GM23338 (cell line): Measurements from ENCODE around the gene MSANTD4. TPM values are rescaled to one million over a fixed set of nuclear protein-coding genes. Genes with fewer than 3 reads are reported as not detected.

ENCODE experiments used
- ATAC-seq: fragments of 200-7000 bp; cut with Tn5 transposase; 3 replicates; pipeline ENCODE4 v1.9.1; 2020
- DNase-seq: peaks from one replicate; pipeline ENCODE4 v3.0.0-alpha.2; 2015; ENCODE audit warnings: low spot score
- H2AFZ ChIP-seq: fragments of 200-600 bp; sonication (generic); 2 replicates; pipeline ENCODE4 v1.8.0; 2016; ENCODE audit warnings: antibody characterized with exemption, mild to moderate bottlenecking, moderate library complexity
- H3F3A ChIP-seq: fragments of 200-600 bp; sonication (generic); replicated peaks from 2 replicates; pipeline ENCODE4 v1.8.0; 2017; ENCODE audit warnings: antibody characterized with exemption, mixed run types, low read depth
- H3K27ac ChIP-seq: fragments of 200-600 bp; sonication (generic); 2 replicates; pipeline ENCODE4 v1.6.1; 2016; ENCODE audit warnings: low read depth
- H3K27me3 ChIP-seq: fragments of 200-600 bp; sonication (generic); 2 replicates; pipeline ENCODE4 v1.8.0; 2016; ENCODE audit warnings: mild to moderate bottlenecking, mixed run types, moderate library complexity; ENCODE audit not compliant: insufficient read depth
- H3K36me3 ChIP-seq: fragments of 200-600 bp; sonication (generic); 2 replicates; pipeline ENCODE4 v1.8.0; 2016; ENCODE audit warnings: mild to moderate bottlenecking; ENCODE audit not compliant: insufficient read depth
- H3K4me1 ChIP-seq: fragments of 200-600 bp; sonication (generic); 2 replicates; pipeline ENCODE4 v1.8.0; 2016; ENCODE audit warnings: mild to moderate bottlenecking, moderate library complexity; ENCODE audit not compliant: insufficient read depth
- H3K4me2 ChIP-seq: fragments of 200-600 bp; sonication (generic); 2 replicates; pipeline ENCODE4 v1.7.1; 2017; ENCODE audit warnings: mixed run types
- H3K4me3 ChIP-seq: fragments of 200-600 bp; sonication (generic); 2 replicates; pipeline ENCODE4 v1.6.1; 2016; ENCODE audit warnings: mixed run types
- H3K79me2 ChIP-seq: fragments of 200-600 bp; sonication (generic); replicated peaks from 2 replicates; pipeline ENCODE4 v1.8.0; 2017; ENCODE audit warnings: mild to moderate bottlenecking; ENCODE audit not compliant: insufficient read depth
- H3K9me2 ChIP-seq: fragments of 200-600 bp; sonication (generic); 2 replicates; pipeline ENCODE4 v1.8.0; 2017; ENCODE audit not compliant: insufficient read depth
- H4K20me1 ChIP-seq: fragments of 200-600 bp; sonication (generic); replicated peaks from 2 replicates; pipeline ENCODE4 v1.8.0; 2017; ENCODE audit warnings: mild to moderate bottlenecking; ENCODE audit not compliant: insufficient read depth
- H3K27ac Mint-ChIP-seq: 2 replicates; pipeline ENCODE4 v1.8.0; 2020; ENCODE audit warnings: inconsistent platforms, mild to moderate bottlenecking, moderate library complexity, mixed read lengths
- H3K27me3 Mint-ChIP-seq: 3 replicates; pipeline ENCODE4 v1.8.0; 2022; ENCODE audit warnings: low read depth, mild to moderate bottlenecking, moderate library complexity, mixed read lengths, inconsistent platforms; ENCODE audit not compliant: insufficient read depth, poor library complexity
- H3K36me3 Mint-ChIP-seq: 3 replicates; pipeline ENCODE4 v1.8.0; 2021; ENCODE audit warnings: low read depth, mild to moderate bottlenecking, inconsistent platforms, moderate library complexity, mixed read lengths
- H3K4me1 Mint-ChIP-seq: 3 replicates; pipeline ENCODE4 v1.8.0; 2020; ENCODE audit warnings: mild to moderate bottlenecking, inconsistent platforms, mixed read lengths
- H3K4me3 Mint-ChIP-seq: 3 replicates; pipeline ENCODE4 v1.8.0; 2021; ENCODE audit warnings: moderate library complexity, mild to moderate bottlenecking, inconsistent platforms, mixed read lengths
- H3K9me3 Mint-ChIP-seq: 3 replicates; pipeline ENCODE4 v1.8.0; 2020; ENCODE audit warnings: moderate library complexity, mild to moderate bottlenecking, inconsistent platforms, mixed read lengths
- EZH2phosphoT487 ChIP-seq: fragments of 200-600 bp; sonication (generic); IDR thresholded peaks from one replicate; pipeline ENCODE4 v1.8.1; 2018; ENCODE audit warnings: antibody characterized with exemption; ENCODE audit not compliant: unreplicated experiment
- NANOG ChIP-seq: IDR thresholded peaks from 2 replicates; pipeline ENCODE4 v1.6.1; 2016; ENCODE audit warnings: antibody characterized with exemption, borderline replicate concordance
- POLR2AphosphoS5 ChIP-seq: IDR thresholded peaks from 2 replicates; pipeline ENCODE4 v1.6.1; 2016; ENCODE audit warnings: antibody characterized with exemption, low read depth
- ZNF331 ChIP-seq: fragments of 250-450 bp; sonication (Bioruptor Pico); IDR thresholded peaks from 2 replicates; pipeline ENCODE4 v1.5.0; 2020; ENCODE audit warnings: low read depth, mild to moderate bottlenecking, moderate library complexity
- polyA plus RNA-seq: library from polyadenylated mRNA; unstranded; fragments of >200 nt; fragmentation: Nextera tagmentation; extraction: Ambion mirVana; gene quantifications from 2 replicates; pipeline ENCODE4 v1.2.1, GENCODE V29; 2016
- total RNA-seq: library from RNA; depleted of rRNA; stranded (reverse); fragments of >200 nt; shearing (Covaris generic); gene quantifications from 2 replicates; pipeline ENCODE4 v1.2.3, GENCODE V29; 2014
- TF ChIP-seq, protein P1 (sequence below): fragments of 250-450 bp; sonication (Bioruptor Pico); IDR thresholded peaks from 2 replicates; pipeline ENCODE4 v1.5.0; 2020; ENCODE audit warnings: mild to moderate bottlenecking, moderate library complexity
- TF ChIP-seq, protein P2 (sequence below), 2 experiments: fragments of 200-600 bp in 1 of 2; sonication (generic) in 1 of 2; conservative IDR thresholded peaks; 2 replicates each; pipeline versions ENCODE4 v1.5.1 to v1.6.1; 2016 to 2017; ENCODE audit warnings: antibody characterized with exemption in 2 of 2, low read depth in 2 of 2, mild to moderate bottlenecking in 2 of 2, moderate library complexity in 1 of 2
- TF ChIP-seq, protein P3 (sequence below): IDR thresholded peaks from one replicate; pipeline ENCODE4 v1.6.1; 2018; ENCODE audit warnings: antibody characterized with exemption; ENCODE audit not compliant: unreplicated experiment
- TF ChIP-seq, protein P4 (sequence below): IDR thresholded peaks from 2 replicates; pipeline ENCODE4 v1.6.1; 2016; ENCODE audit warnings: antibody characterized with exemption

The MSANTD4 gene
- total and polyA plus RNA-seq, 2 experiments from 2014 or later = 13.2 to 31.1 TPM

DNA sequence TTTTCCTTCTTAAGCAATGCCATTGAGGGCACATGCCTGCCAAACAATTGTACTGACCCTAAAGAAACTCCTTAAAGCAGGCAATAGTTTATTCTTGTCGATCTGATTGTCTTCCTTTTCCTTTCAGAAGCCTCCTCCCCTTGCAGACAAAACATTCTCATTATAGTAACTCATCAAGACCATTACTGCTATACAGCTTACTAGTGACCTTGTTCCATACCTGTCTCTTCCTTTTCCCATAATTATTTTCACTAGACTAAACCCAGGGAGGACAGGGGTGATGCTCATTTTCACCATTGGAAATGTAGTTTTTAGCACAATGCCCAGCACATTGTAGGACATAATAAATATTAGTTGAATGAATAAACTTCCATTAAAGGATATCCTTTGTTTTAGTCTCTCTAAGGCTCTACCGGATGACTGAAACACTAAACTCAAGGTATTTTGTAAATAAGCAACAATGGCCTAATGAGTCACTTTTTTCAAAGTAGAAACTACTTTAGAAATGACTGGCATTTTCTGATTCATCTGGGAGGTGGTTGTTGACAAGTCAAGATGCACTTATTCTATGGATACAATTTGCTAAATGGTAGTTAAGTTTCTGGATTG, 9.3 kb upstream of the MSANTD4 start:
- Mint-ChIP-seq H3K4me1 (no peaks in the 10 kb centered on the region), H3K36me3 (0 out of 3 replicates have a peak, but pooled peaks cover 2% of the 10 kb centered on the region), H3K27ac (no peak overlapping the region), H3K27me3 (no peaks in the 10 kb centered on the region), H3K4me3 (no peak overlapping the region), H3K9me3 (peaks cover 8% of the 10 kb centered on the region)
- no peak overlapping the region for H2AFZ ChIP-seq
- H4K20me1 ChIP-seq = no peaks in the 10 kb centered on the region
- DNase-seq (no peak), ATAC-seq (no peak)
- H3K4me1 ChIP-seq = no peaks in the 10 kb centered on the region
- H3K9me2 ChIP-seq = no peaks in the 10 kb centered on the region
- no peaks in the 10 kb centered on the region for H3K36me3 ChIP-seq
- no peak overlapping the region for H3K27ac ChIP-seq
- H3F3A ChIP-seq = no peaks in the 10 kb centered on the region
- TF ChIP-seq EZH2phosphoT487 (no peak), POLR2AphosphoS5 (no peak), ZNF331 (CRISPR knock-in tag) (no peak), NANOG (no peak)
- TF ChIP-seq, protein P1, sequence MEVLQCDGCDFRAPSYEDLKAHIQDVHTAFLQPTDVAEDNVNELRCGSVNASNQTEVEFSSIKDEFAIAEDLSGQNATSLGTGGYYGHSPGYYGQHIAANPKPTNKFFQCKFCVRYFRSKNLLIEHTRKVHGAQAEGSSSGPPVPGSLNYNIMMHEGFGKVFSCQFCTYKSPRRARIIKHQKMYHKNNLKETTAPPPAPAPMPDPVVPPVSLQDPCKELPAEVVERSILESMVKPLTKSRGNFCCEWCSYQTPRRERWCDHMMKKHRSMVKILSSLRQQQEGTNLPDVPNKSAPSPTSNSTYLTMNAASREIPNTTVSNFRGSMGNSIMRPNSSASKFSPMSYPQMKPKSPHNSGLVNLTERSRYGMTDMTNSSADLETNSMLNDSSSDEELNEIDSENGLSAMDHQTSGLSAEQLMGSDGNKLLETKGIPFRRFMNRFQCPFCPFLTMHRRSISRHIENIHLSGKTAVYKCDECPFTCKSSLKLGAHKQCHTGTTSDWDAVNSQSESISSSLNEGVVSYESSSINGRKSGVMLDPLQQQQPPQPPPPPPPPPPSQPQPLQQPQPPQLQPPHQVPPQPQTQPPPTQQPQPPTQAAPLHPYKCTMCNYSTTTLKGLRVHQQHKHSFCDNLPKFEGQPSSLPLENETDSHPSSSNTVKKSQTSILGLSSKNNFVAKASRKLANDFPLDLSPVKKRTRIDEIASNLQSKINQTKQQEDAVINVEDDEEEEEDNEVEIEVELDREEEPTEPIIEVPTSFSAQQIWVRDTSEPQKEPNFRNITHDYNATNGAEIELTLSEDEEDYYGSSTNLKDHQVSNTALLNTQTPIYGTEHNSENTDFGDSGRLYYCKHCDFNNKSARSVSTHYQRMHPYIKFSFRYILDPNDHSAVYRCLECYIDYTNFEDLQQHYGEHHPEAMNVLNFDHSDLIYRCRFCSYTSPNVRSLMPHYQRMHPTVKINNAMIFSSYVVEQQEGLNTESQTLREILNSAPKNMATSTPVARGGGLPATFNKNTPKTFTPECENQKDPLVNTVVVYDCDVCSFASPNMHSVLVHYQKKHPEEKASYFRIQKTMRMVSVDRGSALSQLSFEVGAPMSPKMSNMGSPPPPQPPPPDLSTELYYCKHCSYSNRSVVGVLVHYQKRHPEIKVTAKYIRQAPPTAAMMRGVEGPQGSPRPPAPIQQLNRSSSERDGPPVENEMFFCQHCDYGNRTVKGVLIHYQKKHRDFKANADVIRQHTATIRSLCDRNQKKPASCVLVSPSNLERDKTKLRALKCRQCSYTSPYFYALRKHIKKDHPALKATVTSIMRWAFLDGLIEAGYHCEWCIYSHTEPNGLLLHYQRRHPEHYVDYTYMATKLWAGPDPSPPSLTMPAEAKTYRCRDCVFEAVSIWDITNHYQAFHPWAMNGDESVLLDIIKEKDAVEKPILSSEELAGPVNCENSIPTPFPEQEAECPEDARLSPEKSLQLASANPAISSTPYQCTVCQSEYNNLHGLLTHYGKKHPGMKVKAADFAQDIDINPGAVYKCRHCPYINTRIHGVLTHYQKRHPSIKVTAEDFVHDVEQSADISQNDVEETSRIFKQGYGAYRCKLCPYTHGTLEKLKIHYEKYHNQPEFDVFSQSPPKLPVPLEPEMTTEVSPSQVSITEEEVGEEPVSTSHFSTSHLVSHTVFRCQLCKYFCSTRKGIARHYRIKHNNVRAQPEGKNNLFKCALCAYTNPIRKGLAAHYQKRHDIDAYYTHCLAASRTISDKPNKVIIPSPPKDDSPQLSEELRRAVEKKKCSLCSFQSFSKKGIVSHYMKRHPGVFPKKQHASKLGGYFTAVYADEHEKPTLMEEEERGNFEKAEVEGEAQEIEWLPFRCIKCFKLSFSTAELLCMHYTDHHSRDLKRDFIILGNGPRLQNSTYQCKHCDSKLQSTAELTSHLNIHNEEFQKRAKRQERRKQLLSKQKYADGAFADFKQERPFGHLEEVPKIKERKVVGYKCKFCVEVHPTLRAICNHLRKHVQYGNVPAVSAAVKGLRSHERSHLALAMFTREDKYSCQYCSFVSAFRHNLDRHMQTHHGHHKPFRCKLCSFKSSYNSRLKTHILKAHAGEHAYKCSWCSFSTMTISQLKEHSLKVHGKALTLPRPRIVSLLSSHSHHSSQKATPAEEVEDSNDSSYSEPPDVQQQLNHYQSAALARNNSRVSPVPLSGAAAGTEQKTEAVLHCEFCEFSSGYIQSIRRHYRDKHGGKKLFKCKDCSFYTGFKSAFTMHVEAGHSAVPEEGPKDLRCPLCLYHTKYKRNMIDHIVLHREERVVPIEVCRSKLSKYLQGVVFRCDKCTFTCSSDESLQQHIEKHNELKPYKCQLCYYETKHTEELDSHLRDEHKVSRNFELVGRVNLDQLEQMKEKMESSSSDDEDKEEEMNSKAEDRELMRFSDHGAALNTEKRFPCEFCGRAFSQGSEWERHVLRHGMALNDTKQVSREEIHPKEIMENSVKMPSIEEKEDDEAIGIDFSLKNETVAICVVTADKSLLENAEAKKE = no peak
- TF ChIP-seq, protein P2, sequence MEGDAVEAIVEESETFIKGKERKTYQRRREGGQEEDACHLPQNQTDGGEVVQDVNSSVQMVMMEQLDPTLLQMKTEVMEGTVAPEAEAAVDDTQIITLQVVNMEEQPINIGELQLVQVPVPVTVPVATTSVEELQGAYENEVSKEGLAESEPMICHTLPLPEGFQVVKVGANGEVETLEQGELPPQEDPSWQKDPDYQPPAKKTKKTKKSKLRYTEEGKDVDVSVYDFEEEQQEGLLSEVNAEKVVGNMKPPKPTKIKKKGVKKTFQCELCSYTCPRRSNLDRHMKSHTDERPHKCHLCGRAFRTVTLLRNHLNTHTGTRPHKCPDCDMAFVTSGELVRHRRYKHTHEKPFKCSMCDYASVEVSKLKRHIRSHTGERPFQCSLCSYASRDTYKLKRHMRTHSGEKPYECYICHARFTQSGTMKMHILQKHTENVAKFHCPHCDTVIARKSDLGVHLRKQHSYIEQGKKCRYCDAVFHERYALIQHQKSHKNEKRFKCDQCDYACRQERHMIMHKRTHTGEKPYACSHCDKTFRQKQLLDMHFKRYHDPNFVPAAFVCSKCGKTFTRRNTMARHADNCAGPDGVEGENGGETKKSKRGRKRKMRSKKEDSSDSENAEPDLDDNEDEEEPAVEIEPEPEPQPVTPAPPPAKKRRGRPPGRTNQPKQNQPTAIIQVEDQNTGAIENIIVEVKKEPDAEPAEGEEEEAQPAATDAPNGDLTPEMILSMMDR (conservative IDR thresholded peaks at IDR 0.05; ENCODE audit: low read depth in 2 of 2) = no peak
- TF ChIP-seq, protein P3, sequence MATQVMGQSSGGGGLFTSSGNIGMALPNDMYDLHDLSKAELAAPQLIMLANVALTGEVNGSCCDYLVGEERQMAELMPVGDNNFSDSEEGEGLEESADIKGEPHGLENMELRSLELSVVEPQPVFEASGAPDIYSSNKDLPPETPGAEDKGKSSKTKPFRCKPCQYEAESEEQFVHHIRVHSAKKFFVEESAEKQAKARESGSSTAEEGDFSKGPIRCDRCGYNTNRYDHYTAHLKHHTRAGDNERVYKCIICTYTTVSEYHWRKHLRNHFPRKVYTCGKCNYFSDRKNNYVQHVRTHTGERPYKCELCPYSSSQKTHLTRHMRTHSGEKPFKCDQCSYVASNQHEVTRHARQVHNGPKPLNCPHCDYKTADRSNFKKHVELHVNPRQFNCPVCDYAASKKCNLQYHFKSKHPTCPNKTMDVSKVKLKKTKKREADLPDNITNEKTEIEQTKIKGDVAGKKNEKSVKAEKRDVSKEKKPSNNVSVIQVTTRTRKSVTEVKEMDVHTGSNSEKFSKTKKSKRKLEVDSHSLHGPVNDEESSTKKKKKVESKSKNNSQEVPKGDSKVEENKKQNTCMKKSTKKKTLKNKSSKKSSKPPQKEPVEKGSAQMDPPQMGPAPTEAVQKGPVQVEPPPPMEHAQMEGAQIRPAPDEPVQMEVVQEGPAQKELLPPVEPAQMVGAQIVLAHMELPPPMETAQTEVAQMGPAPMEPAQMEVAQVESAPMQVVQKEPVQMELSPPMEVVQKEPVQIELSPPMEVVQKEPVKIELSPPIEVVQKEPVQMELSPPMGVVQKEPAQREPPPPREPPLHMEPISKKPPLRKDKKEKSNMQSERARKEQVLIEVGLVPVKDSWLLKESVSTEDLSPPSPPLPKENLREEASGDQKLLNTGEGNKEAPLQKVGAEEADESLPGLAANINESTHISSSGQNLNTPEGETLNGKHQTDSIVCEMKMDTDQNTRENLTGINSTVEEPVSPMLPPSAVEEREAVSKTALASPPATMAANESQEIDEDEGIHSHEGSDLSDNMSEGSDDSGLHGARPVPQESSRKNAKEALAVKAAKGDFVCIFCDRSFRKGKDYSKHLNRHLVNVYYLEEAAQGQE = no peak
- TF ChIP-seq, protein P4, sequence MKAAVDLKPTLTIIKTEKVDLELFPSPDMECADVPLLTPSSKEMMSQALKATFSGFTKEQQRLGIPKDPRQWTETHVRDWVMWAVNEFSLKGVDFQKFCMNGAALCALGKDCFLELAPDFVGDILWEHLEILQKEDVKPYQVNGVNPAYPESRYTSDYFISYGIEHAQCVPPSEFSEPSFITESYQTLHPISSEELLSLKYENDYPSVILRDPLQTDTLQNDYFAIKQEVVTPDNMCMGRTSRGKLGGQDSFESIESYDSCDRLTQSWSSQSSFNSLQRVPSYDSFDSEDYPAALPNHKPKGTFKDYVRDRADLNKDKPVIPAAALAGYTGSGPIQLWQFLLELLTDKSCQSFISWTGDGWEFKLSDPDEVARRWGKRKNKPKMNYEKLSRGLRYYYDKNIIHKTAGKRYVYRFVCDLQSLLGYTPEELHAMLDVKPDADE = no peak
- H3K4me3 ChIP-seq = no peak overlapping the region
- H3K27me3 ChIP-seq = no peaks in the 10 kb centered on the region
- H3K79me2 ChIP-seq = no peaks in the 10 kb centered on the region
- no peak overlapping the region for H3K4me2 ChIP-seq
